ENCODE measurements around the gene FBXO34.
"Not testable (repeated sequence)": the region's sequence is repeated elsewhere in the genome, so short reads cannot be mapped to it uniquely, and the experiment has no call there.

- not testable (repeated sequence) for TF ChIP-seq E2F4 (CRISPR knock-in tag; IDR thresholded peaks at IDR 0.05; ENCODE audit: borderline replicate concordance, low read depth); ZSCAN18 (CRISPR knock-in tag; IDR thresholded peaks at IDR 0.05); CBFB (CRISPR knock-in tag; IDR thresholded peaks at IDR 0.05; ENCODE audit: low read depth); ZNF121 (CRISPR knock-in tag; IDR thresholded peaks at IDR 0.05); ZNF138 (CRISPR knock-in tag; conservative IDR thresholded peaks at IDR 0.05); ZNF423 (CRISPR knock-in tag; IDR thresholded peaks at IDR 0.05); TEAD4 (CRISPR knock-in tag; IDR thresholded peaks at IDR 0.05); MXD4 (CRISPR knock-in tag; IDR thresholded peaks at IDR 0.05; ENCODE audit: borderline replicate concordance); FOXP4 (CRISPR knock-in tag; IDR thresholded peaks at IDR 0.05); MAX (CRISPR knock-in tag; IDR thresholded peaks at IDR 0.05); TCF7 (CRISPR knock-in tag; IDR thresholded peaks at IDR 0.05; ENCODE audit: low read depth); ZNF317 (CRISPR knock-in tag; IDR thresholded peaks at IDR 0.05; ENCODE audit: borderline replicate concordance, low read depth); NR1H2 (CRISPR knock-in tag; IDR thresholded peaks at IDR 0.05)
- TF ChIP-seq, protein P1, sequence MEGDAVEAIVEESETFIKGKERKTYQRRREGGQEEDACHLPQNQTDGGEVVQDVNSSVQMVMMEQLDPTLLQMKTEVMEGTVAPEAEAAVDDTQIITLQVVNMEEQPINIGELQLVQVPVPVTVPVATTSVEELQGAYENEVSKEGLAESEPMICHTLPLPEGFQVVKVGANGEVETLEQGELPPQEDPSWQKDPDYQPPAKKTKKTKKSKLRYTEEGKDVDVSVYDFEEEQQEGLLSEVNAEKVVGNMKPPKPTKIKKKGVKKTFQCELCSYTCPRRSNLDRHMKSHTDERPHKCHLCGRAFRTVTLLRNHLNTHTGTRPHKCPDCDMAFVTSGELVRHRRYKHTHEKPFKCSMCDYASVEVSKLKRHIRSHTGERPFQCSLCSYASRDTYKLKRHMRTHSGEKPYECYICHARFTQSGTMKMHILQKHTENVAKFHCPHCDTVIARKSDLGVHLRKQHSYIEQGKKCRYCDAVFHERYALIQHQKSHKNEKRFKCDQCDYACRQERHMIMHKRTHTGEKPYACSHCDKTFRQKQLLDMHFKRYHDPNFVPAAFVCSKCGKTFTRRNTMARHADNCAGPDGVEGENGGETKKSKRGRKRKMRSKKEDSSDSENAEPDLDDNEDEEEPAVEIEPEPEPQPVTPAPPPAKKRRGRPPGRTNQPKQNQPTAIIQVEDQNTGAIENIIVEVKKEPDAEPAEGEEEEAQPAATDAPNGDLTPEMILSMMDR (IDR thresholded peaks at IDR 0.05), result not testable (repeated sequence)
Observed at GRCh38 chr14:55312379-55313030, 41.3 kb downstream of the FBXO34 start.
